Melanocyte of skin (primary cell): ENCODE results near the gene PLP2. TPM values are rescaled to one million over a fixed set of nuclear protein-coding genes. Genes with fewer than 3 reads are reported as not detected.

ENCODE experiments used
- small RNA-seq, 2 donors: library from RNA; depleted of rRNA; stranded (forward); fragments of <200 nt; gene quantifications; one replicate each; pipeline ENCODE3, GENCODE V24; 2012
- total RNA-seq, 2 donors: library from RNA; depleted of rRNA; stranded (reverse); fragments of >200 nt; gene quantifications; 2 replicates each; pipeline ENCODE4 v1.2.3, GENCODE V29; 2012

The PLP2 gene
- total RNA-seq = 10 to 100 TPM; 28.9 to 57.6 TPM

GRCh38 chrX:49171752-49172279, at the start of gene PLP2:
TSS of gene PLP2 (plus strand) at chrX:49171898. CDS start at chrX:49172001, 103 bp downstream.

GRCh38 chrX:49162620-49163019, 9.1 kb upstream of the PLP2 start, which contains the start of gene MAGIX:
TSS of gene MAGIX (plus strand) at chrX:49162758. CDS start at chrX:49162890, 132 bp downstream.

GRCh38 chrX:49186125-49187027, 14.7 kb downstream of the PLP2 start, which contains the start of gene PRICKLE3:
TSS of gene PRICKLE3 (minus strand) at chrX:49186373. CDS start at chrX:49186297, 76 bp downstream.

GRCh38 chrX:49199906-49200771, 28.4 kb downstream of the PLP2 start, which contains the start of gene SYP:
TSS of gene SYP (minus strand) at chrX:49200193. CDS start at chrX:49200186, 7 bp downstream.

Small RNAs within 50 kb of the gene (small RNA-seq; reads per million reads assigned to genes)
- 0 reads per million in 2 donors for gene RN7SL262P

Other genes starting within 250 kb of the PLP2 start
- gene OTUD5, start 214.3 kb upstream of the PLP2 start, total RNA-seq = 10 to 100 TPM; 24.0 to 28.9 TPM
- gene KCND1, start 200.1 kb upstream of the PLP2 start, total RNA-seq = under 1 TPM; 0.34 to 1.00 TPM
- gene GRIPAP1, start 169.6 kb upstream of the PLP2 start, total RNA-seq = 10 to 100 TPM; 13.4 to 16.3 TPM
- gene TFE3, start 128.5 kb upstream of the PLP2 start, total RNA-seq = 10 to 100 TPM; 24.1 to 25.3 TPM
- gene CCDC120, start 112.9 kb upstream of the PLP2 start, total RNA-seq = 1 to 10 TPM in 1 of 2 donors, under 1 TPM in 1; 0.69 to 1.3 TPM
- gene PRAF2, start 97.9 kb upstream of the PLP2 start, total RNA-seq = 1 to 10 TPM; 7.7 to 7.9 TPM
- 10 to 100 TPM; 44.3 to 47.8 TPM for gene WDR45, start 92.0 kb upstream of the PLP2 start, total RNA-seq
- 10 to 100 TPM; 12.7 to 16.0 TPM for gene GPKOW, start 48.2 kb upstream of the PLP2 start, total RNA-seq
- 1 to 10 TPM; 1.7 to 3.1 TPM for gene MAGIX, start 9.1 kb upstream of the PLP2 start, total RNA-seq
- gene PRICKLE3, start 14.5 kb downstream of the PLP2 start, total RNA-seq = 1 to 10 TPM; 5.0 to 9.6 TPM
- 1 to 10 TPM; 1.3 to 2.1 TPM for gene SYP, start 28.3 kb downstream of the PLP2 start, total RNA-seq
- under 1 TPM in 1 of 2 donors, not detected in 1; under 0.01 TPM for gene CACNA1F, start 61.4 kb downstream of the PLP2 start, total RNA-seq
- gene CCDC22, start 63.6 kb downstream of the PLP2 start, total RNA-seq = 10 to 100 TPM; 16.0 to 18.6 TPM
- gene FOXP3, start 92.8 kb downstream of the PLP2 start, total RNA-seq = under 1 TPM in 1 of 2 donors, not detected in 1; 0.34 TPM
- 1 to 10 TPM; 6.9 to 7.3 TPM for gene PPP1R3F, start 97.9 kb downstream of the PLP2 start, total RNA-seq
- not detected for gene GAGE10, start 131.7 kb downstream of the PLP2 start, total RNA-seq
- not detected for gene GAGE12J, start 150.1 kb downstream of the PLP2 start, total RNA-seq
- not detected for gene GAGE13, start 159.7 kb downstream of the PLP2 start, total RNA-seq